HepG2 (cell line): ENCODE results near the gene CRAT. TPM values are rescaled to one million over a fixed set of nuclear protein-coding genes. Genes with fewer than 3 reads are reported as not detected.
A peak's percentile ranks its signal among the peaks of the same experiment; 100 is the strongest.

Experiments used
- ATAC-seq: fragments of 200-7000 bp; cut with Tn5 transposase; 3 replicates; pipeline ENCODE4 v1.9.1; 2020; ENCODE audit warnings: mild to moderate bottlenecking, moderate library complexity
- BruUV-seq: library from RNA; stranded (reverse); fragments of 400-500 nt; replicated peaks from 2 replicates; lab custom pipeline; 2021; lab: Mats Ljungman, UMichigan
- CTCF ChIA-PET: fragments of 300-600 bp; formaldehyde crosslinking; extraction: SDS; loops from one replicate; lab custom pipeline; 2021; ENCODE audit warnings: low total read pairs, inconsistent platforms, low intra/inter-chr PET ratio; lab: Yijun Ruan, JAX
- POLR2A ChIA-PET: fragments of 350-600 bp; sonication (Branson Sonifier 250); formaldehyde crosslinking; loops from one replicate; lab custom pipeline; 2020; ENCODE audit warnings: antibody characterized with exemption, inconsistent platforms; lab: Yijun Ruan, JAX
- DNase-seq: peaks from one replicate; pipeline ENCODE4 v3.0.0-alpha.2; 2015; ENCODE audit warnings: low spot score
- FAIRE-seq: peaks from 3 replicates; lab custom pipeline; 2011; peaks lifted over from hg19 to GRCh38; lab: Jason Lieb, UNC
- H2AFZ ChIP-seq: one replicate; pipeline ENCODE4 v1.6.1; 2011; ENCODE audit warnings: low read length, inconsistent platforms
- H3K27ac ChIP-seq: fragments of 300-600 bp; 3 replicates; pipeline ENCODE4 v1.8.0; 2011; ENCODE audit warnings: mixed run types, mild to moderate bottlenecking, mixed read lengths, low read length, inconsistent platforms; ENCODE audit not compliant: insufficient read depth; ENCODE audit errors: extremely low read length
- H3K27me3 ChIP-seq, 2 experiments: fragments of 200-600 bp in 1 of 2; 2 replicates in 1 of 2; 3 replicates in 1 of 2; pipeline versions ENCODE4 v1.6.0 to v1.8.0; 2011; ENCODE audit warnings: low read length in 2 of 2, mild to moderate bottlenecking in 2 of 2, moderate library complexity in 2 of 2, inconsistent platforms in 1 of 2; ENCODE audit not compliant: insufficient read depth in 2 of 2, control insufficient read depth in 1 of 2
- H3K36me3 ChIP-seq, 2 experiments: fragments of 200-600 bp in 1 of 2; replicated peaks in 1 of 2; 2 replicates in 1 of 2; 3 replicates in 1 of 2; pipeline versions ENCODE4 v1.5.1 to v1.8.0; 2011; ENCODE audit warnings: low read length in 2 of 2, inconsistent platforms in 1 of 2; ENCODE audit not compliant: insufficient read depth in 2 of 2, control insufficient read depth in 1 of 2
- H3K4me1 ChIP-seq: 2 replicates; pipeline ENCODE4 v1.5.1; 2012; ENCODE audit warnings: low read length, inconsistent platforms; ENCODE audit not compliant: insufficient read depth
- H3K4me2 ChIP-seq: 2 replicates; pipeline ENCODE4 v1.6.0; 2011; ENCODE audit warnings: low read depth, low read length, inconsistent platforms
- H3K4me3 ChIP-seq, 3 experiments: fragments of 200-600 bp in 1 of 3; sonication (generic), shearing (Covaris generic) in 1 of 3; replicated peaks in 1 of 3; 2 replicates each; pipeline ENCODE4 v1.5.1; 2011 to 2016; ENCODE audit warnings: low read length in 3 of 3, inconsistent platforms in 2 of 3, low read depth in 2 of 3, mild to moderate bottlenecking in 2 of 3, control low read depth in 1 of 3, mixed read lengths in 1 of 3; ENCODE audit not compliant: insufficient read depth in 1 of 3
- H3K79me2 ChIP-seq: one replicate; pipeline ENCODE4 v1.6.1; 2011; ENCODE audit warnings: low read length, inconsistent platforms; ENCODE audit not compliant: insufficient read depth
- H3K9ac ChIP-seq: 2 replicates; pipeline ENCODE4 v1.6.0; 2011; ENCODE audit warnings: mild to moderate bottlenecking, low read depth, low read length, inconsistent platforms; ENCODE audit not compliant: insufficient read depth
- H3K9me3 ChIP-seq: 2 replicates; pipeline ENCODE4 v1.5.1; 2012; ENCODE audit warnings: mild to moderate bottlenecking, low read length
- H4K20me1 ChIP-seq: 2 replicates; pipeline ENCODE4 v1.6.0; 2011; ENCODE audit warnings: inconsistent platforms, mild to moderate bottlenecking, low read length, moderate library complexity; ENCODE audit not compliant: insufficient read depth
- ATF1 ChIP-seq: IDR thresholded peaks from 2 replicates; pipeline ENCODE4 v1.6.1; 2016; ENCODE audit warnings: mild to moderate bottlenecking, control low read depth
- ATF7-NPFF ChIP-seq: sonication (generic); formaldehyde crosslinking; IDR thresholded peaks from 2 replicates; pipeline ENCODE4 v1.8.1; 2023; ENCODE audit warnings: mild to moderate bottlenecking, low read depth, missing genetic modification reagents, moderate library complexity
- CHD4 ChIP-seq: fragments of 200-600 bp; sonication (generic); IDR thresholded peaks from 2 replicates; pipeline ENCODE4 v1.7.0; 2017; ENCODE audit warnings: mild to moderate bottlenecking, low read length, borderline replicate concordance
- KDM3A ChIP-seq: IDR thresholded peaks from 2 replicates; pipeline ENCODE4 v1.6.1; 2018; ENCODE audit warnings: low read depth, missing compliant biosample characterization
- KLF9 ChIP-seq: IDR thresholded peaks from 2 replicates; pipeline ENCODE4 v1.6.1; 2016; ENCODE audit warnings: low read depth
- MAX ChIP-seq: IDR thresholded peaks from 2 replicates; pipeline ENCODE4 v1.6.1; 2012; ENCODE audit warnings: inconsistent platforms
- SAP130 ChIP-seq: IDR thresholded peaks from 2 replicates; pipeline ENCODE4 v1.6.1; 2016; ENCODE audit warnings: low read depth
- SNAPC2 ChIP-seq: sonication (generic); formaldehyde crosslinking; IDR thresholded peaks from 2 replicates; pipeline ENCODE4 v1.8.1; 2022; ENCODE audit warnings: mild to moderate bottlenecking, missing genetic modification reagents
- SYNCRIP ChIP-seq: fragments of 200-400 bp; formaldehyde crosslinking; IDR thresholded peaks from 2 replicates; pipeline ENCODE4 v1.6.1; 2018; ENCODE audit warnings: mild to moderate bottlenecking, low read depth, low read length; ENCODE audit not compliant: insufficient read depth
- TARDBP ChIP-seq: sonication (generic); formaldehyde crosslinking; IDR thresholded peaks from 2 replicates; pipeline ENCODE4 v1.8.0; 2022; ENCODE audit warnings: mild to moderate bottlenecking, missing genetic modification reagents
- TCF7L2 ChIP-seq: IDR thresholded peaks from 2 replicates; pipeline ENCODE4 v1.6.1; 2011; ENCODE audit warnings: mild to moderate bottlenecking, low read depth, low read length, moderate library complexity
- THAP11 ChIP-seq: IDR thresholded peaks from 2 replicates; pipeline ENCODE4 v1.6.1; 2016; ENCODE audit warnings: missing biosample characterization, missing genetic modification reagents
- TOE1 ChIP-seq: sonication (generic); formaldehyde crosslinking; IDR thresholded peaks from 2 replicates; pipeline ENCODE4 v1.4.0; 2020; ENCODE audit warnings: mild to moderate bottlenecking, missing genetic modification reagents
- XRCC5 ChIP-seq: fragments of 200-400 bp; formaldehyde crosslinking; optimal IDR thresholded peaks from 2 replicates; pipeline ENCODE3; 2017; ENCODE audit warnings: mild to moderate bottlenecking, low read length
- ZFP41 ChIP-seq: sonication (generic); formaldehyde crosslinking; IDR thresholded peaks from 2 replicates; pipeline ENCODE4 v1.4.0; 2020; ENCODE audit warnings: mild to moderate bottlenecking, missing genetic modification reagents, borderline replicate concordance
- ZFP91 ChIP-seq: sonication (generic); formaldehyde crosslinking; IDR thresholded peaks from 2 replicates; pipeline ENCODE4 v1.9.0; 2022; ENCODE audit warnings: missing genetic modification reagents, mild to moderate bottlenecking, borderline replicate concordance
- ZGPAT ChIP-seq: IDR thresholded peaks from 2 replicates; pipeline ENCODE4 v1.6.1; 2016; ENCODE audit warnings: mild to moderate bottlenecking
- ZNF234 ChIP-seq: sonication (generic); formaldehyde crosslinking; conservative IDR thresholded peaks from 2 replicates; pipeline ENCODE4 v1.5.1; 2020; ENCODE audit warnings: mild to moderate bottlenecking, missing genetic modification reagents
- ZNF256 ChIP-seq: sonication (generic); formaldehyde crosslinking; conservative IDR thresholded peaks from 2 replicates; pipeline ENCODE4 v1.4.0; 2020; ENCODE audit warnings: missing genetic modification reagents
- ZNF274 ChIP-seq: sonication (generic); formaldehyde crosslinking; IDR thresholded peaks from 2 replicates; pipeline ENCODE4 v1.5.1; 2020; ENCODE audit warnings: mild to moderate bottlenecking, missing genetic modification reagents
- ZNF703 ChIP-seq: sonication (generic); formaldehyde crosslinking; IDR thresholded peaks from 2 replicates; pipeline ENCODE4 v1.5.1; 2020; ENCODE audit warnings: missing genetic modification reagents, mild to moderate bottlenecking, moderate library complexity, borderline replicate concordance
- ZNF746 ChIP-seq: sonication (generic); formaldehyde crosslinking; IDR thresholded peaks from 2 replicates; pipeline ENCODE4 v1.8.0; 2022; ENCODE audit warnings: mild to moderate bottlenecking, missing genetic modification reagents
- ZNF775 ChIP-seq: sonication (generic); formaldehyde crosslinking; IDR thresholded peaks from 2 replicates; pipeline ENCODE4 v1.4.0; 2020; ENCODE audit warnings: missing genetic modification reagents, mild to moderate bottlenecking, moderate library complexity, borderline replicate concordance
- WGBS: methylation state at CpG from one replicate; pipeline ENCODE4 v1.1.6; 2017; ENCODE audit warnings: low lambda C conversion rate; 5-methylcytosine and 5-hydroxymethylcytosine counted together
- in situ Hi-C: cut with HindIII; loops from 2 replicates; pipeline ENCODE4 v1.10.0; 2017; ENCODE audit warnings: low pct_unique_long_range_greater_than_20kb; ENCODE audit not compliant: extremely low pct_ligation_motif_present
- intact Hi-C: fragments of 100-400 bp; cut with micrococcal nuclease; formaldehyde crosslinking; loops from one replicate; pipeline ENCODE4 v1.10.0; 2022; ENCODE audit not compliant: unreplicated experiment
- polyA plus RNA-seq, 8 experiments: library from polyadenylated mRNA; depleted of rRNA in 3 of 8; stranded (reverse) in 7 of 8; unstranded in 1 of 8; fragments of >200 nt; fragmentation: Illumina TruSeq in 4 of 8; extraction: Trizol in 4 of 8; gene quantifications; 2 replicates each; pipeline versions ENCODE4 v1.2.1 to v1.2.3, GENCODE V29; 2011 to 2016; ENCODE audit warnings: low read depth in 4 of 8, missing spikeins in 1 of 8, mixed read lengths in 1 of 8; ENCODE audit not compliant: insufficient read depth in 1 of 8
- total RNA-seq, 5 experiments: library from RNA; depleted of rRNA; stranded (reverse); fragments of >200 nt; fragmentation: Illumina TruSeq; extraction: Trizol; gene quantifications; 2 replicates each; pipeline ENCODE4 v1.2.3, GENCODE V29; 2016; ENCODE audit warnings: low read depth in 1 of 5

CRAT gene
- total and polyA plus RNA-seq, 2 of the 13 experiments (the other 11 are each of a cell fraction or from before 2014, with no cell fraction given): 26.1 to 26.6 TPM

- CTCF ChIA-PET: no interaction called here
- Histone ChIP-seq H2AFZ (no peak overlapping the region), H3K4me3 (no peak overlapping the region), H3K36me3 (peaks cover 3 to 19% of the 10 kb centered on the region in 2 experiments; a peak in 3 of 5 replicates), H3K9ac (0 out of 2 replicates have a peak overlapping the region, but pooled peaks have one; percentile 17), H4K20me1 (no peaks in the 10 kb centered on the region), H3K9me3 (no peaks in the 10 kb centered on the region), H3K4me1 (peaks cover 26% of the 10 kb centered on the region), H3K27me3 (no peaks in the 10 kb centered on the region), H3K27ac (peak overlapping the region; percentile 66), H3K4me2 (peak overlapping the region; percentile 15; the same call in 1 of the 2 replicates), H3K79me2 (no peaks in the 10 kb centered on the region)
- BruUV-seq: no TSS peak
- DNase-seq (peak; percentile 95), FAIRE-seq (peak; percentile 98), ATAC-seq (peak; percentile 94)
- WGBS: 11% methylated on average over 8 of the region's 8 CpGs
- intact Hi-C loops (no loop called here), in situ Hi-C loops (no loop called here)
- POLR2A ChIA-PET: interaction anchor here (0.7 to 1.6 kb wide), 6 partner anchors 12 to 47 kb away, joined by 3 to 17 read pairs (median 4); partner anchors contain the start of genes DOLPP1, MIGA2, PTPA and SH3GLB2
- peak; percentile 38; the same call in 1 of the 2 replicates for TF ChIP-seq CHD4
- TF ChIP-seq ZGPAT (CRISPR knock-in tag): peak; percentile 65; the same call in 1 of the 2 replicates
- no peak for TF ChIP-seq ZFP91
- no peak for TF ChIP-seq ZNF775
- TF ChIP-seq THAP11 (CRISPR knock-in tag): peak; percentile 59
- TF ChIP-seq SAP130 (CRISPR knock-in tag): peak; percentile 86
- no peak for TF ChIP-seq ZNF256 (CRISPR knock-in tag)
- TF ChIP-seq ZNF746: peak; percentile 58; the same call in 1 of the 2 replicates
- TF ChIP-seq ATF7-NPFF: no peak
- TF ChIP-seq KLF9 (CRISPR knock-in tag): no peak
- no peak for TF ChIP-seq SNAPC2 (CRISPR knock-in tag)
- no peak for TF ChIP-seq XRCC5
- TF ChIP-seq TARDBP (CRISPR knock-in tag): no peak
- 0 out of 2 replicates have a peak, but pooled peaks have one; percentile 36 for TF ChIP-seq KDM3A
- TF ChIP-seq ZNF234: no peak
- no peak for TF ChIP-seq SYNCRIP
- no peak for TF ChIP-seq TCF7L2
- no peak for TF ChIP-seq ZFP41 (CRISPR knock-in tag)
- no peak for TF ChIP-seq ZNF703 (CRISPR knock-in tag)
- TF ChIP-seq TOE1 (CRISPR knock-in tag): no peak
- TF ChIP-seq MAX: peak; percentile 72
- TF ChIP-seq ATF1 (CRISPR knock-in tag): no peak
- TF ChIP-seq ZNF274 (CRISPR knock-in tag): peak; percentile 61; the same call in 1 of the 2 replicates
Observed at GRCh38 chr9:129064499-129064908, 46.1 kb downstream of the CRAT start.
